ENCODE measurements around the gene NKIRAS1. TPM values are rescaled to one million over a fixed set of nuclear protein-coding genes. Genes with fewer than 3 reads are reported as not detected.

Gene NKIRAS1
- total RNA-seq, 3 donors from 2014 or later (not counting 1 experiment from before 2014, with no cell fraction given): 2.2 to 3.3 (median 2.8) TPM

DNA sequence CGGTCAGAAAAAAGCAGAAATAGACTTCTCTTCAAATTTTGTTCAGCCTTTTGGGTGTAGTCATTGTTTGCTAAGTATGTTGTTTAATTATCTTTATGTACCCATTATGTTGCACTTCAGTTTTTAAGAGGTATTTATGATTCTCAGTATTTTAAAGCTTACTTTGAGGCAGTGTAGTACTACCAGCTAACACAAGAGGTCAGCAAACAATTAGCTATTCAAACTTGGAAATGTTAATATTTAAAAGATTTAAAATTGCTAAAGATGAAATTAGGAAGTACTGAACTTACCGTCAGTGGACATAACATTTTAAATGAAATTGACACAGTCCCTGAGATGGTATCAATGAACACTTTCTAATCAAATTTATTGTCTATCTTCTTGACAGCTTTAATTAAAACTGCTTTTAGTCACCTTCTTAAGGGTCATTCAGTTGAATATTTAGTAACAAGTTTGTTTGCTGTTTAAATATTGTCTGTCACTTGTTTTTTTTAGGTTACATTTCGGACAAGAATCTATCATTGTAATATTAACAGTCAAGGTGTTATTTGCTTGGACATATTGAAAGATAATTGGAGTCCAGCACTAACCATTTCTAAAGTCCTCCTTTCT, 28.1 kb downstream of the NKIRAS1 start:
- Histone ChIP-seq H3K4me3 (ENCODE audit: low read length) (no peak overlapping the region), H3K36me3 (ENCODE audit: control insufficient read depth, insufficient read depth, low read length) (peaks cover 6% of the 10 kb centered on the region), H3K27ac (ENCODE audit: low read length) (no peak overlapping the region), H3K9me3 (ENCODE audit: control insufficient read depth, insufficient read depth, low read length) (no peaks in the 10 kb centered on the region), H3K4me1 (ENCODE audit: control insufficient read depth, insufficient read depth, low read length) (no peaks in the 10 kb centered on the region), H3K27me3 (ENCODE audit: control insufficient read depth, insufficient read depth, low read length) (no peaks in the 10 kb centered on the region)
- peak; percentile 87 for TF ChIP-seq CTCF (IDR thresholded peaks at IDR 0.05)
- Mint-ChIP-seq H3K36me3 (peaks cover 6% of the 10 kb centered on the region), H3K4me1 (peaks cover 0 to 4% of the 10 kb centered on the region in 2 donors), H3K4me3 (no peak overlapping the region), H3K27me3 (ENCODE audit: low read depth in 2 of 2) (no peaks in the 10 kb centered on the region), H3K27ac (no peak overlapping the region), H3K9me3 (no peaks in the 10 kb centered on the region)
- ATAC-seq (peak in 2 of 3 donors; percentile 61 to 64), DNase-seq (peak in 1 of 2 donors; percentile 70)
- WGBS (ENCODE audit: insufficient coverage): 94% methylated on average over 2 of the region's 3 CpGs
- intact Hi-C loops (cut with micrococcal nuclease): loop anchor here (1.0 kb wide), 1 partner anchor 350 kb away; no protein-coding TSS in a partner anchor

DNA sequence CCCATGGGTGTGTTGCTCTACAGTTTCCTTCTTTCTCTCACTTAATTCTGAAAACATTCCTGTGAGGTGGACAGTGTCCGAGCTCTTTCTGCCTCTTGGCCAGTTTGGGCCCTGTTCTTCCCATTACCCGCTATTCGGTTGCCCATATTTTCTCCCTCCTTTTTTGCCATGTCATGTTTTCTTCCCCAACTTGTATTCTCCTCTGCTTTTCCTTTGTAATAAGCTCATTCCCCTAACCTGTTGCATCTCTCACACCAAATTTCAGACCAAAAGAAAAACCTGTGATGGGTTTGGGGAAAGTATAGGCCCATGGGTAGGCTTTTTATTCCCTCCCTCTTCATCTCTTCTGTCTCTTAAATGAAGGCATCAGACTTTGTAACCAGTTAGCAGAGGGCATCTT, 30.5 kb downstream of the NKIRAS1 start:
- Histone ChIP-seq H3K4me1 (ENCODE audit: control insufficient read depth, insufficient read depth, low read length) (no peaks in the 10 kb centered on the region), H3K4me3 (ENCODE audit: low read length) (no peak overlapping the region), H3K27me3 (ENCODE audit: control insufficient read depth, insufficient read depth, low read length) (no peaks in the 10 kb centered on the region), H3K36me3 (ENCODE audit: control insufficient read depth, insufficient read depth, low read length) (peaks cover 3% of the 10 kb centered on the region), H3K27ac (ENCODE audit: low read length) (no peak overlapping the region), H3K9me3 (ENCODE audit: control insufficient read depth, insufficient read depth, low read length) (no peaks in the 10 kb centered on the region)
- no peak overlapping the region for H3K4me3 Mint-ChIP-seq
- peaks cover under 1% of the 10 kb centered on the region for H3K36me3 Mint-ChIP-seq
- DNase-seq (no peak), ATAC-seq (no peak)
- H3K27ac Mint-ChIP-seq: peak overlapping the region in 1 of 2 donors; percentile 5
- no peaks in the 10 kb centered on the region for H3K9me3 Mint-ChIP-seq
- peaks cover 10 to 14% of the 10 kb centered on the region in 2 donors for H3K4me1 Mint-ChIP-seq
- TF ChIP-seq CTCF (IDR thresholded peaks at IDR 0.05): no peak
- WGBS (ENCODE audit: insufficient coverage): 98% methylated on average over 3 of the region's 3 CpGs
- intact Hi-C loops (cut with micrococcal nuclease): no loop called here
- no peaks in the 10 kb centered on the region for H3K27me3 Mint-ChIP-seq (ENCODE audit: low read depth in 2 of 2)

GRCh38 chr3:23885210-23885609, 31.6 kb downstream of the NKIRAS1 start:
- intact Hi-C loops (cut with micrococcal nuclease): no loop called here
- H3K4me1 Mint-ChIP-seq: peaks cover 21 to 23% of the 10 kb centered on the region in 2 donors

More at GRCh38 chr3:23885210-23885609, 31.6 kb downstream of the NKIRAS1 start:
- H3K4me3 ChIP-seq (ENCODE audit: low read length): no peak overlapping the region
- no peaks in the 10 kb centered on the region for H3K4me1 ChIP-seq (ENCODE audit: control insufficient read depth, insufficient read depth, low read length)
- no peak overlapping the region for H3K4me3 Mint-ChIP-seq
- DNase-seq (no peak), ATAC-seq (no peak)
- H3K36me3 ChIP-seq (ENCODE audit: control insufficient read depth, insufficient read depth, low read length): peaks cover 3% of the 10 kb centered on the region
- H3K9me3 ChIP-seq (ENCODE audit: control insufficient read depth, insufficient read depth, low read length): no peaks in the 10 kb centered on the region
- no peaks in the 10 kb centered on the region for H3K27me3 Mint-ChIP-seq (ENCODE audit: low read depth in 2 of 2)
- H3K36me3 Mint-ChIP-seq: no peaks in the 10 kb centered on the region
- H3K27me3 ChIP-seq (ENCODE audit: control insufficient read depth, insufficient read depth, low read length): no peaks in the 10 kb centered on the region
- H3K27ac ChIP-seq (ENCODE audit: low read length): no peak overlapping the region
- H3K9me3 Mint-ChIP-seq: no peaks in the 10 kb centered on the region
- WGBS (ENCODE audit: insufficient coverage): 83% methylated on average over 6 of the region's 6 CpGs
- H3K27ac Mint-ChIP-seq: no peak overlapping the region
- no peak for TF ChIP-seq CTCF (IDR thresholded peaks at IDR 0.05)
